Activated CD4-positive, alpha-beta T cell treated with anti-CD3 and anti-CD28 coated beads, Interleukin-2, amount 10 ng/mL, durations not matched to agents 7 days and 5 days (primary cell): ENCODE measurements around the gene ASIC3. TPM values are rescaled to one million over a fixed set of nuclear protein-coding genes. Genes with fewer than 3 reads are reported as not detected.

Source experiments
- CTCF ChIA-PET: fragments of 350-600 bp; sonication (Branson Sonifier 250); formaldehyde crosslinking; loops from one replicate; lab custom pipeline; 2021; ENCODE audit warnings: antibody characterized with exemption; lab: Charles Lee
- POLR2A ChIA-PET: fragments of 350-600 bp; sonication (Branson Sonifier 250); formaldehyde crosslinking; loops from one replicate; lab custom pipeline; 2021; ENCODE audit warnings: antibody characterized with exemption; lab: Charles Lee
- DNase-seq: peaks from one replicate; pipeline ENCODE4 v3.0.0-alpha.2; 2020
- H3K27ac Mint-ChIP-seq: one replicate; pipeline ENCODE4 v1.8.0; 2021; ENCODE audit warnings: mild to moderate bottlenecking, moderate library complexity, mixed read lengths
- H3K27me3 Mint-ChIP-seq: one replicate; pipeline ENCODE4 v1.8.0; 2021; ENCODE audit warnings: mixed read lengths
- H3K36me3 Mint-ChIP-seq: one replicate; pipeline ENCODE4 v1.8.0; 2021; ENCODE audit warnings: low read depth, mixed read lengths
- H3K4me1 Mint-ChIP-seq: one replicate; pipeline ENCODE4 v1.8.0; 2021; ENCODE audit warnings: mixed read lengths
- H3K4me3 Mint-ChIP-seq: one replicate; pipeline ENCODE4 v1.8.0; 2021; ENCODE audit warnings: mild to moderate bottlenecking, moderate library complexity, mixed read lengths
- H3K9me3 Mint-ChIP-seq: one replicate; pipeline ENCODE4 v1.8.0; 2021; ENCODE audit warnings: mixed read lengths
- total RNA-seq, 2 experiments: library from RNA; stranded (reverse); gene quantifications; one replicate each; pipeline ENCODE4 v1.2.3, GENCODE V29; 2021

The ASIC3 gene
- total RNA-seq, 2 experiments from 2014 or later: 6.0 to 8.3 TPM

DNA sequence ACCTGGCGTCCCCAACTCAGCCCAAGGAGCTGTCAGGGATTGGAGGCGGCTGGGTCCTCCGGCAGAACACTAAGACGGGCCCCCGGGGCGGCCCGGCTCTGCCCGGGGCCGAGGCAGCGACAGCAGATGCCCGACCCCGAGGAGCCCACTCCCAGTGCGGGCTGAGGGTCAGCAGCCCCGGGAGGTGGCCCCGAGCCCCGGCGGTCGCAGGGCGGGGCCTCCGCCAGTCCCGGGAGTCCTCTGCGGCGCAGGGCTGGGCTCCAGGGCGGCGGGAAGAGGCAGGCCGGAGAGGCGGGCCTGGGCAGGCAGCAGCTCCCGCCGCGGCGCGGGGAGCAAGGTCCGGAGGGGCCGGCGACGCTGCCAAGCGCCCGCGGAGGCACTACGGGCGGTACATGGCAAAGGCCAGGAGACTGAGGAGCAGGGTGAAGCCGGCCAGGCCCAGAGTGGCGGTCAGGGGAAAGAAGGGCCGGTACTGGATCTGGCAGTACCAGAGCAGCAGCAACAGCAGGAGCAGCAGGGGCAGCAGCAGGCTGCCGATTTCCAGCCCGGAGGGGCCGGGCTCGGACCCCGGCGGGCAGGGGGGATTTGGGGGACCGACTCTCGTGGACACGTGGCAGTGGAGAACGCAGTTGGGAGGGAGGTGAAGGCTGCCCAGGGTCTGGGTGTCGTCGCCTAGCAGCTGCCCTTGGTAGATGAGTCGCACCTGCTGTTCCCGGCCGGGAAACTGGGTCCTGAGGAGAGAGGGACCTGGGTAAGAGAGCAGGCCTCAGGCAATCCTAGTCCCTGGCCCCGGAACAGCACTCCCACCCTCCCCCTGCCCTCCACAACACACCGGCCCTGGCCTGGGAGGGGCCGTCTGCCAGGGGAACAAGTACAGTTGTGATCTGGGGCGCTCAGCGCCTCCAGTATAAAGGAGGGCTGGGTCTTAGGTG is 33.1 kb downstream of the ASIC3 start:
- DNase-seq: no peak
- H3K9me3 Mint-ChIP-seq: no peaks in the 10 kb centered on the region
- ChIA-PET POLR2A (interaction anchor here (1.0 kb wide), 1 partner anchor 71 kb away, joined by 4 read pairs; no protein-coding TSS in a partner anchor), CTCF (interaction anchor here (1.0 to 1.7 kb wide), 7 partner anchors 14 to 72 kb away, joined by 3 to 6 read pairs (median 4); partner anchors contain the start of genes ABCB8 and SLC4A2)
- H3K4me3 Mint-ChIP-seq: peak overlapping the region; percentile 98
- peak overlapping the region; percentile 60 for H3K27ac Mint-ChIP-seq
- H3K4me1 Mint-ChIP-seq: peaks cover 47% of the 10 kb centered on the region
- H3K27me3 Mint-ChIP-seq: peaks cover 13% of the 10 kb centered on the region
- peaks cover 7% of the 10 kb centered on the region for H3K36me3 Mint-ChIP-seq

DNA sequence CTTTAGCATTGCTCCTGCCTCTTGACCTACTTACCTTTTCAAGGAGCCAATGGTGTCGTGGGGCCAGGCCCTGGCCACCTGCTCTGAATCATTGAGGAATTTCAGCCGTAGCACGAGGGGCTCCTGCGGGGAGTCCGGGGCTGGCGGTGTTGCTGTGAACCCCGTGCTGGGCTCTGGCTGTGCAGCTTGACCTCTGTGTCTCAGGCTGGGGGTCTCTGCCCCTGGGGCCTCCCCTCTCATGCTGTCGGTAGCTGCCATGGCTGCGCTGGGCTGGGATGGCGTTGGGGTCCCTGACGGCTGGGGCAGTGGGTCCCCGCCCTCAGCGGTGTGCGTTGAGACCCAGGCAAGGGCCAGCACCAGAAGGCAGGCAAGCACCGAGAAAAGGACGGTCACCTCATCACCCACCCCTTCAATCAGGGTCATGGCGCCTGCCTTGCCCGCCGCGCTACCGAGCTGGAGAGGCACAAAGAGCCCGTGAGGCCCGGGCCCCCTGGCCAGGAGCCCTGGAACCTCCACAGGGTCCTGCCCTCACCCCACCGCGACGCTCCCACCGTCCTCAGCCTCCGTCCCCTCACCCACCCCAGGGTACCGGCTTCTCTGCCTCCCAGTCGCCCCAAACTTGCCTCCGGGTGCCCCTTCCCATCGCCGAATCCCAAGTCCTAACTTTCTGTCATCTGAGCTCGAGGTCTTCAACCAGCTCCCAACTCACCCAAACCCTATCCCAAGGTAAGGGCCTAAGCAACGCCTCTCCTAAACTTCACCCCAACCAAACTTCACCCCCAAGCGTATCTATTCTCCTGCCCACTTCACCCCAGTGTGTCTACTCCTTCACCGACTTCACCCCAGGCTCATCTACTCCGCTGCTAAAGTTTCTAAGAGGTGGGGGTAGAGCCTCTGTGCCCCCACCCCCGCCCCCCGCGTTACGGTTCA is 34.1 kb downstream of the ASIC3 start:
- Mint-ChIP-seq H3K36me3 (peaks cover 7% of the 10 kb centered on the region), H3K9me3 (no peaks in the 10 kb centered on the region), H3K27ac (peak overlapping the region; percentile 89), H3K4me1 (peaks cover 47% of the 10 kb centered on the region), H3K27me3 (peaks cover 14% of the 10 kb centered on the region), H3K4me3 (peak overlapping the region; percentile 98)
- POLR2A ChIA-PET: interaction anchor here (0.7 kb wide), 1 partner anchor 19 kb away, joined by 3 read pairs; no protein-coding TSS in a partner anchor
- no peak for DNase-seq
- CTCF ChIA-PET: no interaction called here

DNA sequence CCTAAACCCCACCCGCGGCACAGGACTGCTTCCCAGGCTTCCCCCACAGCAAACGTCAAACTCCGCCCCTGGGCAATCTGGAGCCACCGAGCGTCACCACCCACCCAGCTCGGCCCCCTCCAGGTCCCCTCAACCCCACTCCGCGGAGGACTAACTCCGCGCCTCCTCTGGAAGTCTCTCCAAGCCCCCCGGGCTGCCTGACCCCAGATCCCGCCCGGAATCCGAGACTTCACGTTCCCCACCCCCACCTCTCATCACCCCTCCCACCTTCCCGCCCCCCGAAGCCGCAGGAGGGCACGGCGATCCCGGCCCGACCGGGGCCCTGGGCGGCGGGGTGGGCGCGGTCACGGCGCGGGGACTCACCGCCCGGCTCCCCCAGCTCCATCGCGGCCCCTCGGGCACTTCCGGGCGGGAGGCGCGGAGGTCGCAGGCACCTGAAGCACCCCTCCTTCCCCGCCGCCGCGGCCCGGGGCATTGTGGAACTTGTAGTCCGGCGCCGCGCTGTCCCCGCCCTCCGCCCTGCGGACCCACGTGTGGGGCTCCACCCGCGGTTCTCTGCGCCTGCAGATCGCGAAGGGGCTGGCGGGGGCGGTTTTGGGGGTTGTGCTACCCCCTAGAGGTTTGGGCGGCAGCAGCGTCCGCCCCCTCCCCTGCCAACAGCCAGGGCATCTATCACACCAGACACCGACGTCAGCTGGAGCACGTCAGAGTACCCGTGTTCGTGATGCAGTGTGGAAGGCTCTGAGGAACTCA is 34.9 kb downstream of the ASIC3 start, which contains the start of gene TMUB1:
TMUB1 (minus strand) TSS at position 423 of the 753 bp plus-strand sequence. CDS start 930 bp downstream, outside the sequence.
- Mint-ChIP-seq H3K9me3 (no peaks in the 10 kb centered on the region), H3K4me1 (peaks cover 46% of the 10 kb centered on the region), H3K27me3 (peaks cover 17% of the 10 kb centered on the region), H3K4me3 (peak within 1 kb of the TSS; percentile 98), H3K36me3 (peaks cover 7% of the 10 kb centered on the region), H3K27ac (peak within 1 kb of the TSS; percentile 89)
- CTCF ChIA-PET: interaction anchor here (0.9 to 1.8 kb wide), 2 partner anchors 16 to 161 kb away, joined by 3 to 4 read pairs; no protein-coding TSS in a partner anchor
- POLR2A ChIA-PET: interaction anchor here (0.7 kb wide), 1 partner anchor 19 kb away, joined by 3 read pairs; no protein-coding TSS in a partner anchor
- DNase-seq: peak; percentile 88

DNA sequence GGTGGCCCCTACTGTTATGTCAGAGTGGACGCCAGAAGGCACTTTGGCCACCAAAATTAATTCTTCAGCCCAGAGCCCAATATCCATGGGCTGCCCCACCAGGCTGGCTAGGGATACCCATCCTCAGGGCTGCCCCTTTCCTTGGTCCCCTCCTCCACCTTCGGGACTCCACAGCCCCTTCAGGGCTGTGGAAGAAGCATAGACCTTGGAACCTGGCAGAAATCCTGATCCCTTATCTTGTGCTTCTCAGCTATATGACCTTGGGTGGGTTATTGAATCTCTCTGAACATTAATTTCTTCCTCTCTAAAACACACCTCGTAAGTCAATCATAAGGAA is 35.5 kb downstream of the ASIC3 start:
- Mint-ChIP-seq H3K4me3 (peak overlapping the region; percentile 98), H3K9me3 (no peaks in the 10 kb centered on the region), H3K36me3 (peaks cover 7% of the 10 kb centered on the region), H3K27ac (peak overlapping the region; percentile 72), H3K27me3 (peaks cover 17% of the 10 kb centered on the region), H3K4me1 (peaks cover 45% of the 10 kb centered on the region)
- DNase-seq: no peak
- POLR2A ChIA-PET: no interaction called here
- CTCF ChIA-PET: interaction anchor here (0.9 to 1.8 kb wide), 2 partner anchors 16 to 160 kb away, joined by 3 to 4 read pairs; no protein-coding TSS in a partner anchor

DNA sequence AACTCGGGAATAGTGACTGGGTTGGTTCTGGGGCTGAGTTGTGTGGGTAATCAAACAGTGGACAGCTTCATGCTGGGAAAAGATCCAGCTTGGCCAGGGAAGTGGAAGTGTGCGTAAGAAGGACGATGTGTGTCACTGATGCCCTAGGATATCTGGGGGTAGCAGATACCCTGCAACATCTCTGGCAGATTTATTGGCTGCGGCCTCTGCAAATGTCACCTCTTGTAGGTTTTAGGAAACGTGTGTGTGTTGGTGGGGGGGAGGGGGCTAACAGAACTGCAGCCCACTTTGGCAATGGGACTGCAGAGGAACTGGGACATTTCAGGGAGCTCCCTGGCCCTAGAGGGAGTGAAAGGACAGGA is 37.0 kb downstream of the ASIC3 start:
- no peaks in the 10 kb centered on the region for H3K9me3 Mint-ChIP-seq
- peaks cover 4% of the 10 kb centered on the region for H3K36me3 Mint-ChIP-seq
- H3K4me3 Mint-ChIP-seq: peak overlapping the region; percentile 81
- ChIA-PET POLR2A (no interaction called here), CTCF (interaction anchor here (1.0 to 1.4 kb wide), 3 partner anchors 27 to 75 kb away, joined by 3 to 4 read pairs (median 4); no protein-coding TSS in a partner anchor)
- H3K27ac Mint-ChIP-seq: no peak overlapping the region
- peaks cover 22% of the 10 kb centered on the region for H3K27me3 Mint-ChIP-seq
- no peak for DNase-seq
- peaks cover 37% of the 10 kb centered on the region for H3K4me1 Mint-ChIP-seq

DNA sequence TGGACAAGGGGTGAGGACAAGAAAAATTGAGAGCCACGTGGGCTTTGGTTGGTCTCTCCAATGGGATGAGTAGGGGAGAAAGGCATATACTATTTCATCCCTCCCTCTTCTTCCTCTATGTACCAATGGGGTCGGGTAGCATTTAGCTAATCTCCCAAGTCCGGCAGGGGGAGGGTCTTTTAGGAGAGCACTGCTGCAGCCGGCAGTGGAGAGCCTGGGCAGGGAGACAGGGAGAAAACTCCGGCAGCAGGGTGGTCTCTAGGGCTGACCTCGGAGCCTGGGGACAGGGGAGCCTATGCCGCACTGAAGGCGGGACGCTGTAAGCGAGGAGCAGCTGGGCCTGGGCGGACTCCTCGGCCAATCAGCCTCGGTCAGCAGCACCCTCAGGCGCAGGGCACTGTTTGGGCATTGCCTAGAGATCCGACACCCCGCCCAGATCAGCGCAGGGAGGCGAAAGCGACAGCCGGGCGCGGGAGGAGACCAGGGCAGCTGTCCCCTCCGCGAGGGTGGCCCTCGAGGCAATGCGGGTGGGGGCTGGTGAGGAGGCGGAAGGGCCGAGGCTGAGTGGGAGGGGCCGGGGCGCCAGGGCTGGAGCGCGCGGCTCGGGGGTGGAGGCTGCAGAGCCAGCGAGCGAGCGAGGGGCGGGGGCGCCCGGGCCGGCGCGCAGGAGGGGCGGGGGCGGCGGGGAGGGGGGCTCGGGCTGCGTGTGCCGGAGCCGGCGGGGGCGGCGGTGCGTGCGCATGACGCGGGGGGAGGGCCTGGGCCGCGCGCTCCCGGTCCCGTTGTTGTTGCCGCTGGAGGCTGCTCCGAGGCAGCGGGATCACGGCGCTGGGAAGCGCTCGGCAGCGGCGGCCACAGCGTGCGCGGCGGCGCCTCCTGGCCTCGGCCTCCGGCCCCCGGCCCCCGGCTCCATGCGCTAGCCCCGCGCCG is 37.6 kb downstream of the ASIC3 start, which contains the start of gene AGAP3:
AGAP3 (plus strand) TSS at position 785 of the 930 bp plus-strand sequence. CDS start 267 bp downstream, outside the sequence.
- CTCF ChIA-PET: interaction anchor here (0.6 to 1.4 kb wide), 5 partner anchors 18 to 1333 kb away, joined by 3 to 4 read pairs (median 3); no protein-coding TSS in a partner anchor
- H3K9me3 Mint-ChIP-seq: no peaks in the 10 kb centered on the region
- peak within 1 kb of the TSS; percentile 83 for H3K27ac Mint-ChIP-seq
- peaks cover 37% of the 10 kb centered on the region for H3K4me1 Mint-ChIP-seq
- H3K4me3 Mint-ChIP-seq: peak within 1 kb of the TSS; percentile 81
- H3K27me3 Mint-ChIP-seq: peaks cover 22% of the 10 kb centered on the region
- DNase-seq: peak; percentile 51
- peaks cover 4% of the 10 kb centered on the region for H3K36me3 Mint-ChIP-seq
- POLR2A ChIA-PET: no interaction called here

DNA sequence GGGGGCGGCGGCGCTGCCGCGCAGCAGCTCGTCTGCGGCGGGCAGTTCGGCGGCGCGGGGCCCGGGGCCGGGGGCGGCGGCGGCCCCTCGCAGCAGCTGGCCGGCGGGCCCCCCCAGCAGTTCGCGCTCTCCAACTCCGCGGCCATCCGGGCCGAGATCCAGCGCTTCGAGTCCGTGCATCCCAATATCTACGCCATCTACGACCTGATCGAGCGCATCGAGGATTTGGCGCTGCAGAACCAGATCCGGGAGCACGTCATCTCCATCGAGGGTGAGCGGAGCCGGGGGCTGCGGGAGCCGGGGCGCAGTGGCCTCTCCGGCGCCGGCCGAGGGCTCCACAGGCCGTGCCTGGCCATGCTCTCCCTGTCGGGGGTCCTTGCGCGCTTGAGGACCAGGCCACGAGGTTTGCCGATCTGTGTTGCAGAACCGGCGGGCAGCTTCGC is 38.5 kb downstream of the ASIC3 start:
- Mint-ChIP-seq H3K4me3 (peak overlapping the region; percentile 81), H3K27me3 (peaks cover 22% of the 10 kb centered on the region), H3K9me3 (no peaks in the 10 kb centered on the region), H3K36me3 (peaks cover 4% of the 10 kb centered on the region), H3K27ac (peak overlapping the region; percentile 83), H3K4me1 (peaks cover 37% of the 10 kb centered on the region)
- DNase-seq: peak; percentile 43
- ChIA-PET POLR2A (no interaction called here), CTCF (interaction anchor here (0.9 to 1.7 kb wide), 2 partner anchors 19 to 29 kb away, joined by 3 to 4 read pairs; no protein-coding TSS in a partner anchor)

DNA sequence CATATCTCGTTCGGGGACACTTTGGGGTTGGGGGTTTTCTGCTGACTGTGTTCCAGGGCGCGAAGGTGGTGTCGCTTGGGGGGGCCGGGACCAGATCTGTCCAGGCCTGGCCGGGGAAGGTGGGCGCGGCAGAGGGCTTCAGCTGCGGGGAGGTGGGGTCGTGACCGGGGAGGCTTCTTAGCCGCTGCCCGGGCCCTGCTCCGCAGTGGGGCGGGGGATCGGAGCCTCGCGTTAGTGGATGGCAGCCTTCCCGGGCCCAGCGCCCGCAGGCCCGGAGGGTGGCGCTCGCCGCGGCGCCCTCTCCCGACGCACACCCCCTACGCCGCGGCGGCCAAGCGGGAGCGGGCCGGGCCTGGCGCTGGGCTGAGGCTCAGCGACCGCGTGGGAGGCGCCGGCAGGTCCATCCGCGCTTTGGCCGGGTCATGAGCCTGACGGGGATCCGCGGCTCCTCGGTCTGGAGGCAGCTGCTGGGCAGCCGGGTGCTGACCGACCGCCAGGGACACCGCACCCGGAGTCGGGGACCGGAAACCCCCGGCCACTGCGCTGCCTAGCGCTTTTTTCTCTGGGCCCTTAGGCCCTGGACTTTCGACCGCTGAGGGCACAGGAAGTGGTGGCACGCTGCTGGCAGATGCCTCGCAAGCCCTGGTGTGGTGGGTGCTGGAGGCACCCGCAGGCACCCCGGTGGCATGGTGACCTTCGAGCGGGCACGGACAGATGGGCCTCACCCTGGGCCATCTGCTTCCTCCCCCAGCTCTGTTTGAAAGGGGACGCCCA is 39.1 kb downstream of the ASIC3 start:
- peaks cover 22% of the 10 kb centered on the region for H3K27me3 Mint-ChIP-seq
- DNase-seq: peak; percentile 36
- H3K27ac Mint-ChIP-seq: peak overlapping the region; percentile 68
- ChIA-PET POLR2A (no interaction called here), CTCF (interaction anchor here (0.6 to 1.7 kb wide), 2 partner anchors 28 to 139 kb away, joined by 3 to 4 read pairs; no protein-coding TSS in a partner anchor)
- H3K36me3 Mint-ChIP-seq: peaks cover 4% of the 10 kb centered on the region
- H3K4me3 Mint-ChIP-seq: peak overlapping the region; percentile 81
- peaks cover 32% of the 10 kb centered on the region for H3K4me1 Mint-ChIP-seq
- H3K9me3 Mint-ChIP-seq: no peaks in the 10 kb centered on the region

DNA sequence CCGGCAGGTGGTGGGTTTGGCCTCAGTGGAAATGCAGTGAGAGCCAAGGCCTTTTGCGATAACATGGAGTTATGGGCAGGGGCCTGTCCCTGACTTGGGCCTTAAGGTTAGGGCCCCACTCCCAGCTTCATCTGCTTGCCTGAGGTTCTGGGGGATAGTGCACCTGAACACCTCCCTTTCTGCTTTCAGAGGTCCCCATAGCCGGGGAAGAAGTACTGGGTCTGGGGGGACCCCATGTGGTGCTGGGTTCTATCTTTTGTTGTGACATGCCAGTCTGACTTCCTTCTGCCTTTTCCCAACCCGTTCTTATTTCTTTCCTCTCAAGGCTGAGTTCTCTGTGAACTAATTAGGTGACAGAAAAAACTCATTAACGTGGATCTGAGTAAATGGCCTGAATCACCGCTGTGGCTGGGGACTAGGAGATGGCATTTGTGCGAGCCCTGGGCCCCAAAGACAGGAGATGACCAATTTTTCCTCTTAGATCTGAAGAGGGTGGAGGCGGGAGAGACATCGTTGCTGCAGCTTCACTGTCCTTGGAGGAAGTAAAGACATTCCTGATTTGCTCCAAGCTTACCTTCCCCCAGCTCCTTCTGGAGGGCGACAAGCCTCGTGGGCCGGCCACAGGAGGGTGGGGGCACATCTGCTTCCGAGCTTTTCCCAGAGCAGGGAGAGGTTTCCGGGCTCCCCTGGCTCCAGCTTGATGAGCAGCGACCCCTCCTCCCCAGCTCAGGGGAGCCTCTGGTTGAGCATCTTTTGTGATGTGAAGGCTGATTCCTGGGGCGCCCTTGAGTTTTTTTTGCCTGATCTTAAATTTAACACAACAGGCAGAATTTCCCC is 39.9 kb downstream of the ASIC3 start:
- POLR2A ChIA-PET: no interaction called here
- Mint-ChIP-seq H3K27me3 (peaks cover 22% of the 10 kb centered on the region), H3K4me3 (peak overlapping the region; percentile 20), H3K4me1 (peaks cover 26% of the 10 kb centered on the region), H3K27ac (no peak overlapping the region), H3K9me3 (no peaks in the 10 kb centered on the region), H3K36me3 (no peaks in the 10 kb centered on the region)
- CTCF ChIA-PET: interaction anchor here (0.6 to 1.7 kb wide), 2 partner anchors 27 to 138 kb away, joined by 3 to 4 read pairs; no protein-coding TSS in a partner anchor
- DNase-seq: no peak
